D721Med (cell line): Measurements from ENCODE around the gene MICU2.

Experiments used
- DNase-seq: peaks from one replicate; pipeline ENCODE4 v3.0.0; 2011; ENCODE audit warnings: low spot score; ENCODE audit not compliant: insufficient read length
- FAIRE-seq: peaks from 2 replicates; lab custom pipeline; 2011; peaks lifted over from hg19 to GRCh38; lab: Jason Lieb, UNC
- TF ChIP-seq, protein P1 (sequence below): IDR thresholded peaks from 2 replicates; pipeline ENCODE4 v1.5.1; 2012; ENCODE audit warnings: mild to moderate bottlenecking, control low read depth; ENCODE audit not compliant: insufficient read depth; ENCODE audit errors: missing control alignments

Gene MICU2

GRCh38 chr13:21603531-21604448 is at the start of gene MICU2:
MICU2 (minus strand) TSS chr13:21604170; CDS start chr13:21604148, 22 bp downstream.
- DNase-seq (peak; percentile 49), FAIRE-seq (no peak)
- TF ChIP-seq, protein P1, sequence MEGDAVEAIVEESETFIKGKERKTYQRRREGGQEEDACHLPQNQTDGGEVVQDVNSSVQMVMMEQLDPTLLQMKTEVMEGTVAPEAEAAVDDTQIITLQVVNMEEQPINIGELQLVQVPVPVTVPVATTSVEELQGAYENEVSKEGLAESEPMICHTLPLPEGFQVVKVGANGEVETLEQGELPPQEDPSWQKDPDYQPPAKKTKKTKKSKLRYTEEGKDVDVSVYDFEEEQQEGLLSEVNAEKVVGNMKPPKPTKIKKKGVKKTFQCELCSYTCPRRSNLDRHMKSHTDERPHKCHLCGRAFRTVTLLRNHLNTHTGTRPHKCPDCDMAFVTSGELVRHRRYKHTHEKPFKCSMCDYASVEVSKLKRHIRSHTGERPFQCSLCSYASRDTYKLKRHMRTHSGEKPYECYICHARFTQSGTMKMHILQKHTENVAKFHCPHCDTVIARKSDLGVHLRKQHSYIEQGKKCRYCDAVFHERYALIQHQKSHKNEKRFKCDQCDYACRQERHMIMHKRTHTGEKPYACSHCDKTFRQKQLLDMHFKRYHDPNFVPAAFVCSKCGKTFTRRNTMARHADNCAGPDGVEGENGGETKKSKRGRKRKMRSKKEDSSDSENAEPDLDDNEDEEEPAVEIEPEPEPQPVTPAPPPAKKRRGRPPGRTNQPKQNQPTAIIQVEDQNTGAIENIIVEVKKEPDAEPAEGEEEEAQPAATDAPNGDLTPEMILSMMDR = no peak

DNA sequence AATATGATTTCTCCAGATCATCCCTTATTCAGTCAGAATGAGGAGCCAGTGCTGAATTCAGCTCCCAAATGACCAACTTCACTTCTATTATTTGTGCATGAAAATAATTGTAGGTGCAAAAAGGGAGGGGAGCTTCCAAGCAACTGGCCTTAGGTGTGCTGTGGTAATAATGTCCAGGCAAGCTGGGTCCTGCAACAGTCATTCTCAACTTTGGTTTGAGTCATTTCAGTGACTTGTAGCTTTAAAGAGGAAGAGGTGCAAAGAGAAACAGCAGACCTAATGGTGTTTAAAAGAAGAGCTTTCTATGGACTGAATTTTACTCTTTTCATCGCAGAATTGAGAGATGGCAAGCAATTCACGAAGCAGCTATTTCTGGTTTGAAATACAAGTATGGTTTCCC is 37.7 kb upstream of the MICU2 start:
- TF ChIP-seq, protein P1 = no peak
- DNase-seq = no peak
- FAIRE-seq = no peak

DNA sequence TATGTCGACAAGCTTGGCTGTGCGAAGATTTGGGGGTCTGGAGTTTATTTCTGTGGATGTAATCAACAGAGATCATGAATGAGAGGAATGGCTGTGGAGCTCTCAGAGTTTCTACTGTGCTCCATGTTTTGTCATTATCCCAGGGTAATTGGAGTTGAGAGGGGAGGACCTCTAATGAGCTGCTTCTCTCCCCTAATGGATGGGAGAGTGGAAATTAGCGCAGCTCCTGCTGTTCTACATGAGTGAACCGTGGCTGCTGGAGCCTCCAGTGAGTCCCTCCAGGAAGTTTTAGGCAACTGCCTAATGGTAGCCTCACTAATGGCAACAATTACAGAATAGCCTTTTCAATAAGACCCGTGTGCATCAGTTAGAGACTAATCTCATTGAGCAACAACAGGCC is 35.6 kb upstream of the MICU2 start:
- TF ChIP-seq, protein P1 = no peak
- DNase-seq = no peak

GRCh38 chr13:21638319-21639282 is 34.6 kb upstream of the MICU2 start:
- peak; percentile 48 for FAIRE-seq
- TF ChIP-seq, protein P1 = peak; percentile 57
- DNase-seq = no peak

More for the DNA sequence above, 35.6 kb upstream of the MICU2 start:
- FAIRE-seq = no peak

DNA sequence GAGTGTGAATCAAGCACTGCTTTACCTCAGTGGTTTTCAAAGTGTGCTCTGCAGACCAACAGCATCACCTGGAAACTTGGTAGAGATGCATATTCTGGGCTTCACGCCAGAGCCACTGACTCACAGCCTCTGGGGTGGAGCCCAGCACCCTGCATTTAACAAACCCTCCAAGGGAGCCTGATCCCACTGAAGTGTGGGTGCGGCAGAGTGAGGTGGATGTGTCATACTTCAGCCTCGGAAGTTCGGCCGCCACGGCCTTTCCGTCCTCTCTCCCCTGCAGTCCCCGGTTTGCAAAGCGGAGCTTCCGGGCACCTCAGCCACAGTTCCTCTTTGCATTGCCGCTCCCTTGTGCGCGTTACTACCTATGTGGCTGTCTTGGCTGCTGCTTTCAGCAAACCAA is 33.3 kb upstream of the MICU2 start:
- FAIRE-seq = no peak
- DNase-seq = no peak
- TF ChIP-seq, protein P1 = no peak

DNA sequence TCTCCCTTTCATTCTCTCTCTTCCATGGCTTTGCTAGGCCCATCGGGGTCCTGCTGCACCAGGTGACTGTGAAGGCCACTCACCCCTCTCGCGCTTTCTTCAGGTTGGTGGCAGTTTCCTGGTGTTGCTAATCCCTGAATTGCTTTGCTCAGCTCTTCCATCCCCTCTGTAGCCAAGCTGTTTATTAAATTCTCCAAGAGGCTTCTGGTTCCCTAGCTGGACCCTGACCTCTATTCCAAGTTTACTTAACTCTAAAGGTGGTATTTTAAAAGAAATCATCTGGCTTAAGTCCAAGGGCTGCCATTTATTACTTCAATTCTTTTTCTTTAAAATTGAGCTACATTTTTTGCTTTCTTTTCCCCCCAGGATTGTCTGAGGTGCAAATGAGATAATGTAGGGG is 32.7 kb upstream of the MICU2 start:
- DNase-seq = no peak
- TF ChIP-seq, protein P1 = no peak
- FAIRE-seq = no peak
